GM18517 (cell line): Measurements from ENCODE around the gene SRA1.
A peak's percentile ranks its signal among the peaks of the same experiment; 100 is the strongest.
"Not testable (repeated sequence)": the region's sequence is repeated elsewhere in the genome, so short reads cannot be mapped to it uniquely, and the experiment has no call there.

ENCODE experiments used
- ATAC-seq: cut with Tn5 transposase; IDR thresholded peaks from one replicate; pipeline ENCODE4 v1.9.1; 2021; ENCODE audit warnings: mild to moderate bottlenecking, moderate library complexity; ENCODE audit not compliant: unreplicated experiment

Gene SRA1

DNA sequence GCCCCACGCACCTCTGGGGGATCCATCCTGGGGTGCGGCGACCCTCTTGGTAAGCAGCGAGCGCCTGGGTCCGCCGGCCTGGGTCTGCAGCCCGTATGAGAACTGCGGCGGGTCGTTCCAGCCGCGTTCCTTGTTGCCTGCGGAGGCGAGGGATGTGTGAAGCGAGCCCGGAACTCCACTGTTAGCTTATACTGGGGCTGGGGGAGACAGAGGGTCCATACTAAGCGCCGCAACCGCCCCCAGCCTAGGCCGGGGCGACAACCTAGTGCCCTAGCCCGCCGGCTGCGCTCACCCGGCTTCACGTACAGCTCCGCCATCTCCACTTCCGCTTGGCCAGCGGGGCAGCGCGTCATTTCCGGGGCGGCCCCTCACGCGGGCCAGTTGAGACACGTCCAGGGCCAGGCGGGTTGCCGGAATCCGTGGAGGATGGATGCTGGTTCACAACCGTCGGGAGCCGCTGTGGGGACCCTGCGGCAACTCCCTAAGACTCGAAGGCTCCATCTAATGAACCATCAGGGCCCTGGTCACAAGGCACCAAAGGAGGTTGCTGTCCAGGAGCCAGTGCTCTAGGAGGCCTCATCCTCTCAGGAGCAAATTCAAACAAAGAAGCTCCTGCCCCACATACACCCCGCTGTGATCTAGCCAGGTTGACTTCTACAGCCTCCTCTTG is at the start of gene SRA1:
TSS of gene SRA1 (minus strand) at position 338 of the 670 bp plus-strand sequence. CDS start at position 317, 21 bp downstream.
- peak; percentile 91 for ATAC-seq

DNA sequence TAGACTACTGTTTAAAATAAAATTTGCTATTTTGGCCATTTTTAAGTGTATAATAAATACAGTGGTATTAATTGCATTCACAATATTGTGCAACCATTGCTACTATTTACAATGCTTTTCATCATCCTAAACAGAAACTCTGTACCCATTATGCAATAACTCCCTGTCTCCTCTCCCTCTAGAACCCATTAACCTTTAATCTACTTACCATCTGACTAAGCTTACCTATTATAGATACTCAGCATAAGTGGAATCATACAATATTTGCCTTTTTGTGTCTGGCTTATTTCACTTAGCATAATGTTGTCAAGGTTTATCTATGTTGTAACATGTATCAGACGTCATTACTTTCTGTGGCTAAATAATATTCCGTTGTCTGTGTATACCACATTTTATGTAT is 49.8 kb upstream of the SRA1 start:
- no peak for ATAC-seq

DNA sequence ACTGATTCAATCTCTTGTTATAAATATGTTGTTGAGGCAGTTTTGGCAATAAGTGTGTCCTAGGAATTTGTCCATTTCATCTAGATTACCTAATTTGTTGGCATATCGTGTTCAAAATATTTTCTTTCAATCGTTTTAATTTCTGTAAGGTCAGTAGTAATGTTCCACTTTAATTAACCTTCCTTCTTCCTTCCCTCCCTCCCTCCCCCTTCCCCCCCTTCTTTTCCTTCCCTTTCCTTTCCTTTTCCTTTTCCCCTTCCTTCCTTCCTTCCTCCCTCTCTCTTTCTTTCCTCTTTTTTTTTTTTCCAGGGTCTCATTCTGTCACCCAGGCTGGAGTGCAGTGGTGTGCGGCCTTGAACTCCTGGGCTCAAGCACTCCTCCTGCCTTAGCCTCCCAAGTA is 48.6 kb upstream of the SRA1 start:
- ATAC-seq, result no peak

DNA sequence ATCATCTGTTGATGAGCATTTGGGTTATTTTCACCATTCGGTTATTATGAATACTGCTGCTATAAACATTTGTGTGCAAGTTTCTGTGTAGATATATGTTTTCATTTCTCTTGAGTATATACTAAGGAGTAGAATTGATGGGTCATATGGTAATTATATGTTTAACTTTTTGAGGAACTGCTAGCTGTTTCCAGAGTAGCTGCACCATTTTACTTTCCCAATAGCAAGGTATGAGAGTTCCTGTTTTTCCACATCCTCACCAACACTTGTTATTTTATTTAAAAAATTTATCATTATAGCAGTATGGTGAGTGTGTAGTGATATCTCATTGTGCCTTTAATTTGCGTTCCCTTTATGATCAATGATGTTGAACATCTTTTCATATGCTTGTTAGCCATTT is 46.5 kb upstream of the SRA1 start:
- ATAC-seq, result no peak

DNA sequence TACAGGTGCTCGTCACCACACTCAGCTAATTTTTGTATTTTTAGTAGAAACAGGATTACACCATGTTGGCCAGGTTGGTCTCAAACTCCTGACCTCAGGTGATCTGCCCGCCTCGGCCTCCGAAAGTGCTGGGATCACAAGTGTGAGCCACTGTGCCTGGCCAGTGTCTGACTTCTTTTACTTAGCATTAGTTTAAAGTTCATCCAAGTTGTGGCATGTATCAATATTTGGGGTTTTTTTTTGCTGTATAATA is 46.1 kb upstream of the SRA1 start:
- ATAC-seq, result not testable (repeated sequence)

DNA sequence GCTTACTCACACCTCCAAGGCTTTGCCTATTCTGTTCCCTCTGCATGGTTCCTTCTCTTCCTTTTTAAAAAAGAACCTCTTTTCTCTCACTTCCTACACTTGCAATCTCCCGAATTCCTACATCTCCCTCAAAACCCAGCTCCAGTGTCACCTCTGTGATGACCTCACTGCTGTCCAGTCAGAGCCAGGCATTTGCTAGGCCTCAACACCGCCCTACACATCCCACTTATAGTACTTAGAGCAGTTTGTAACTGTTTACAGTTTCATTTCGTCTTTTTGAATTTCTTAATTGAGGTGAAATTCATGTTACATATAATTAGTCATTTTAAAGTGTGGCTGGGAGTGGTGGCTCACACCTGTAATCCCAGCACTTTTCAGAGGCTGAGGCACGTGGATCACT is 44.9 kb upstream of the SRA1 start:
- no peak for ATAC-seq

DNA sequence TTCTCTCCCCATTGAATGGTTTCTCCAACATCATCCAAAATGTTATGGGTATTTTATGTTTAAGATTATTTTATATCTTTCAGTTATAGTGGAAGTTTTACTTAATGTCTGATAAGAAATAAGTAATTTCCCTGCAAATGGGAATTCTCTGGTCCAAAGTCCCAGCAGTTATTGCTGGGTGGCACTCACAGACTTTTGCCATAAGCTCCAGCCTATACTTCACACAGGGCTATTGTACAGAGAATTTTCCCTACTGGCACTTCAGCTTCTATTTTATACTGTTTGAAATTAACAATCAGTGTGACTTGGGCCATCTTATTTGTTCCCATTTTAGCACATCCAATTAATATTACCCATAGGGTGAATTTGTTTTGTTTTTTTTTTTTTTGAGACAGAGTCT is 42.8 kb upstream of the SRA1 start:
- no peak for ATAC-seq

DNA sequence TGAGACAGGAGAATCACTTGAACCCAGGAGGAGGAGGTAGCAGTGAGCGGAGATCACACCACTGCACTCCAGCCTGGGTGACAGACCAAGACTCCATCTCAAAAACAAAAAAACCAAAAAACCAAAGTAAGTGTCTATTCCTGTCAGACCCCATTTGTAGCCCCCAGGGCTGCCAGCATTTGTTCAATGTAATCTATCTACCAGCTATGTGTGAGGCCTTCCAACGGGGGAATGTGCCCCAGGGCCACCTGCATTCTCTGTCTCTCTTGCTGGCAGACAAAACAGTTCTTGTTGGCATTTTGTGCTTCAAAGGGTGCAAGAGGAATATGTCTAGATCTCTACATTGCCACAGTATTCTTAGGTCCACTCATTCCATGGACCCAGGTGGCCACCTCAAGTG is 41.6 kb upstream of the SRA1 start:
- no peak for ATAC-seq

DNA sequence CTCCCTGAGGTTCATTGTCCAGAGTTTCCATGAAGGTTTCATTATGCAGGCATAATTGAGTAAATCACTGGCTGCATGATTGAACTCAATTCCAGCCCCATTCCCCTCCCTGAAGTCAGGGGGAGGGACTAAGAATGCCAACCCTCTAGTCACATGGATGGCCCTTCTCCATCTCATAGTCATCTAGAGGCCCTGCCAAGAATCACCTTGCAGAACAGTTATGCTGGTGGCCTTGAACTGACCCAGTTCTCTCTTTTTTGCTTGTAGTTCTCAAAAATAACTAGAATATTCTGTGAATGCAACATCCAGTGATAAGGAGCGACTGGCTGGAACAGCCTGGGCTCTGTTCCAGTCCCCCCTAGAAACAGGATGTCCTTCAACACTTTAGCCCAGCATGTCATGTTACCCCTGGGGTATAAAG is 39.1 kb upstream of the SRA1 start:
- no peak for ATAC-seq

DNA sequence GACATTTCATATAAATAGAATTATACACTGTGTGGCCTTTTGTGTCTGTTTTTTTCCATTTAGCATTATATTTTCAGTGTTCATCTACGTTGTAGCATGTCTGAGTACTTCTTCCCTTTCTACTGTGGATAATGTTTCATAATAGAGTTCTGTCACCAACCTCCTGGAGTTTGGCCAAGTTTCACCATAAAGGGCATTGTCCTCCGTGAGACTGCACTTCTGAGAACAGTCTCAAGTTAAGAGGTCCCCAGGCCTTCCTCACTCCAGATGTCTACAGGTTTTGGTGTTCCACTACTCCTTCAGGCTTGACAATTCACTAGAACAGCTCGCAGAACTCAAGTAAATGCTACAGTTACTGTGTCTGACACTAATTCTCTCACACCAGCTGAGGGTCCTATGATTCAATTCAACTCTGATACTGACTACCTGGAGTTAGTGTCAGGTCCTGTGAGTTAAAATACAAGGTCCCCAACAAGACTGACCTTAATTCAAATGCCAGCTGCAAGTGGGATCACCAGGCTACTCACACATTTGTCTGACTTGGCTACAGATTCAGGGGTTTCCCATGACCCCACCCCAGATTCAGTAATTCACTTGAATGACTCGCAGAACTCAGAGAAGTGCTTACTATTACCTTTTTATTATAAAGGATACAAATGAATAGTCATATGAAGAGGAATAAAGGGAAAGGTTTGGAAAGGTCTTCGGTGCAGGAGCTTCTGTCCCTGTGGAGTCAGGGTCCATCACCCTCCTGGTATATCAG is 38.4 kb upstream of the SRA1 start:
- no peak for ATAC-seq

DNA sequence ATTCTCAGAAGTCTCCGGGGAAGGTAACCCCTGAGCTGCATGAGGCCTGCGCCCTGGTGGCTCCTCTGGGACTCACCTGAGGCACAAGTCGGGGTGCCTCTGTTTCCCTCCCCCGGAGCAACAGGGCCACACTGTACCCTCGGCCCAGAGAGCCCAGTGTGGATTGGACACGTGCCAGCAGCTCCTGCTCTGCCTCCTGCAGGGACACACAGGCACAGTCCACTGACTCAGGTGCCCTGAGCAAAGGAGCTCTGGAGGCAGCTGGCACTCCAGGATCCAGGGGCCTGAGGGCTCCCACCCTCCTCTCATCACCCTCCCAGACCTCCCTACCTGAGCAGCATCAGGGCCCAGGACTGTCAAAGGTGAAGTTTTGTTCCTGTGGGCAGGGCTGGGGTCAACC is 36.9 kb upstream of the SRA1 start:
- no peak for ATAC-seq

DNA sequence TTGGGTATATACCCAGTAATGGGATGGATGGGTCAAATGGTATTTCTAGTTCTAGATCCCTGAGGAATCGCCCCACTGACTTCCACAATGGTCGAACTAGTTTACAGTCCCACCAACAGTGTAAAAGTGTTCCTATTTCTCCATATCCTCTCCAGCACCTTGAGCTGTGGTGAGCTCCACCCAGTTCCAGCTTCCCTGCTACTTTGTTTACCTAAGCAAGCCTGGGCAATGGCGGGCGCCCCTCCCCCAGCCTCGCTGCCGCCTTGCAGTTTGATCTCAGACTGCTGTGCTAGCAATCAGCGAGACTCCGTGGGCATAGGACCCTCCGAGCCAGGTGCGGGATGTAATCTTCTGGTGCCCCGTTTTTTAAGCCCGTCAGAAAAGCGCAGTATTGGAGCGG is 35.8 kb upstream of the SRA1 start:
- not testable (repeated sequence) for ATAC-seq

DNA sequence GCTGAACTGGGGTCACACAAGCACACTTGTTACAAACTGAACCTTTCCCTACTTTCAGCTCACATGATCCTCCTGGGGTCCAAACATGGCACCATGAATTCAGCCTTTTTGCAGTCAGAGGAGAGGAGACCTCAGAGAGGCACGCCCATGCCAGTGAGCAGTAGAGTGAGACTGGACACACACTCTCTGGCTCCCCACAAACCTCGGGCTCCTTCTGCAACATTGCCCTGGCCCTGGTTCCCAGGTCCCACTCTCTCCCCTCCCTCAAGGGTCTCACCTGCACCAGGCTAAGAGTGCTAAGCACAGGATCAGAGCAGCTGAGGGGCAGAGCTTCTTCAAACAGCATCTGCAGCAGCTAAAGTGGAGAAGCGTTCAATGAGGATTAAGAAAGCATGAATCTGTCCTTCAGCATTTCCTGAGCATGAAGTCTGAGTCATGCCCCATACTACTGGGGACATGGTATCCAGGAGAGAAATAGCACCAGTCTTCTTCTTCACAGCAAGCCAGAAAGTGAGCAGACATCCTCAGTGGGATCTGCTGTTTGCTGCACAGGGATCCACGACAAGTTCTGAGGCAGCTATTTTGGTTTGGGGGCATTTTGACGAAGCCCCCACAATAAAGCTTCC is 34.6 kb upstream of the SRA1 start:
- ATAC-seq, result no peak

DNA sequence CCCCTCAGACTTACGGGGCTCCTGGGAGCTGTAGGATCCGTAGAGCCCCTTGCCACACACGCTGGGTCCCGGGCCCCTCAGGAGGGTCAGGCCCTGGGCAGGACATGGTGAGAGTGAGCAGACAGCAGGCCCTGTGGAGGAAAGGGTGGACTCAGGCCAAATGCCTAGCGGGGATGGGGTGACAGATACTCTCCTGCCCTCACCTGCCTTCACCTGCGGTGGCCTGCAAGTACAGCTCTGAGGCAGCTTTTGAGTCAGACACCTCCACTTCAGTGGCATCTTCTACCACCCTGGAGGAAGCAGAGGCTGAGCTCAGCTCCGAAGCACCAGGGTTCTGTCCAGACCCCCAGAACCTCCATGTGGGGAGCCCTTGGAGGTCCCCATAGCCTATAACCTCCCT is 33.6 kb upstream of the SRA1 start:
- ATAC-seq, result no peak

DNA sequence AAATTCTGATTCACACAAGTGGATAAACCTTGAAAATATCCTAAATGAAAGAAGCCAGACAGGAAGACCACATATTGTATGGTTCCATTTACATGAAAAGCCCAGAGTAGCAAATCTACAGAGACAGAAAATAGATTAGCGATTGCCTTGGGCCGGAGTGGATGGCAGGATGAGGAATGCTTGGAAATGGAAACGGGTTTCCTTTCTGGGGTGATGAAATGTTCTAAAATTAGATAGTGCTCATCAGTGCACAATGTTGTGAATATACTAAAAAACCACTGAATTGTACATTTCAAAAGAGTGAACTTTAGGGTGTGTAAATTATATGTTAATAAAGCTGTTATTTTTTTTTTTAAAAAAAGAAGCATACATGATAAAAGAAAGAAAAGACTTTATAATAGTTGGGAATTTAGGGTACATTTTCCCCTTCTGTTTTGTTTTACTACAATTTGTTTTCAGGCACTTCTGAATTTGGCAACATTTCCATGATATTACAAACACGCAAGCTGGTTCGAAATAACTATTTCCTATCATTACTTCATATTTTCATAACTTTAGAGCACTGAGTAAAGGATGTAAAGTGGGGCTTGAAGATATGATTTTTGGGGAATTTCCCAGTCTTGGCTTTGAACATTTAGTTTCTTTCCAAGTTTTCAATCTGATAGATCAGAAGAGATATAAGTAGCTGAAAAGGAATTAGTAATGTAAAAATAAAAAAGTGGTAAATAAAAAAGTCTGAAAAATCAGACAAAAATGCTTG is 31.2 kb upstream of the SRA1 start:
- no peak for ATAC-seq

DNA sequence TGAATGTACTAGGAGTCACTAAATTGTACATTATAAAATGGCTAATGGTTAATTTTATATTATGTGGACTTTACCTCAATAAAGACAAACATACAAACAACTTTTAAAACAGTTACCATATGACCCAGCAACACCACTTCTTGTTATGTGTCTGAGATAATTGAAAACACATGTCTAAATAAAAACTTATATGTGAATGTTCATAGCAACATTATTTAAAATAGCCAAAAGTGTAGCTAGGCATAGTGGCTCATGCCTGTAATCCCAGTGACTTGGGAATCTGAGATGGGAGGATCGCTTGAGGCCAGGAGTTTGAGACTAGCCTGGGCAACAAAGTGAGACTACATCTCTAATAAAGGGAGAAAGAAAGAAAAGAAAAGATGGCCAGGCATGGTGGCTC is 30.2 kb upstream of the SRA1 start:
- no peak for ATAC-seq

DNA sequence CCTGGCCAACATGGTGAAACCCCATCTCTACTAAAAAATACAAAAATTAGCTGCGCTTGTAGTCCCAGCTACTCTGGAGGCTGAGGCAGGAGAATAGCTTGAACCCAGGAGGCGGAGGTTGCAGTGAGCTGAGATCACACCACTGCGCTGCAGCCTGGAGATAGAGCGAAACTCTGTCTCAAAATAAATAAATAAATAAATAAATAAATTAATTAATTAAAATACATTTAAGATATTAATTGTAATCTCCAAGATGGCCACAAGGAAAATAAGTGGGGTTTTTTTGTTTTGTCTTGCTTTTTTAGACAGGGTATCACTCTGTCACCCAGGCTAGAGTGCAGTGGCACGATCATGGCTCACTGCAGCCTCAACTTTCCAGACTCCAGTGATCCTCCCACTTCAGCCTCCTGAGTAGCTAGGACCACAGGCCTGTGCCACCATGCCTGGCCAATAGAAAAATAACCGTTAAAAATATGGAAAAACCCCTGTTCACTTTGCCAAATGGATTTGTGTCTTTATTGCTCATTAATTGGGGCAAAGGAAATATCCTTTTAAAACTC is 22.0 kb upstream of the SRA1 start:
- ATAC-seq, result not testable (repeated sequence)

DNA sequence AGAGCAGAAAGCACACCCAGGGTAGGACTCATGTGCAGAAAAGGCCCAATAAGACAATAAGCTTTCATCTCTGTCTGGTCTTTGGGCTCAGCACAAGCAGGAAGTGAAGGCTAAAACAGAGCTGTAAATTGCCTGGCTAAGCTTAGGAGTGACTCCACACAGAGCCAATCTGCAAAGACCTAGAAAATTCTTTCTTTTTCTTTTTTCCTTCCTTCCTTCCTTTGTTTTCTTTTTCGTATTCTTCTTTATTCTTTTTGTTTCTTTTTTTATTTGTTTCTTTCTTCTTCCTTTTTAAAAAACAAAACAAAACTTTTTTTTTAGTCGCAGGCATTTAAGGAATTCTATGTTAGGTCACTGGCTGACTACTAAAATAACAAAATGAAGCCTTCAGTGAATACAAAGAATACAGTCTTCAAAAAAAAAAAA is 19.5 kb upstream of the SRA1 start:
- no peak for ATAC-seq

DNA sequence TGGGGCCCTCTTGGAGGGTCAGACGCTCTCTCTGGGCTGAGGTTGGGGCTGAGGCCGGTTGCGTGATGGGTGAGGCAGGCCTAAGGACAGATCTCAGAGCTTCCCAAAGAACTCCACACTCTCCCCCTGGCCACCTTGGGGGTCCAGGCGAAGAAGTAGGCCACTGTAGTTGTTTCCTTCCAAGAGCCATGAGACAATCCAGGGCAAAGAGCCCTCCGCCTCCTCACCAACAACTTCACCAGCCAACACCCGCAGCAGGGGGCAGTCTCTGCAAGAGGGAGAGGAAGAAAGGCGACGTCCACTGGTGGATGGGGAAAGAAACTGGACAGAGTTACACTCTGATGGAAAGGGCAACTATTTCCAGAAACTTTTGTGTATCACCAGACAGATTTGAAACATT is 18.0 kb upstream of the SRA1 start:
- ATAC-seq, result no peak

DNA sequence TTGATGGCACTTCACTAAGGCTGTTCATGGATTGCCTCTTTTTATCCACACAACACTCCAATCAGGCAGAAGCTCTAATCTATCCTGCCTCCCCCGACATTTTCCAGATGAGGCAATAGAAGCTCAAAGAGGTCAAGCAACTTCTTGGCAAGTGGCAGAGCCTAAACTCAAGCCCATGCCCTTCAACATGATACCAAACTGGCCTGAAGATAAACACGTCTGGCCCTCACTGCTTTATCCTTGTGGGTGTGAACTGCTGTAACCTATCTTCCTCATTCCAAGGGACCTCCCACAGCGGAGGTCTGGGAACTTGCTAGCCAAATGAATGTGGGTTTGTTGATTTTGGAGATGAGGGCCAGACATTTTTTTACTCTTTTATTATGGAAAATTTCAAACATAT is 16.9 kb upstream of the SRA1 start:
- ATAC-seq, result no peak

DNA sequence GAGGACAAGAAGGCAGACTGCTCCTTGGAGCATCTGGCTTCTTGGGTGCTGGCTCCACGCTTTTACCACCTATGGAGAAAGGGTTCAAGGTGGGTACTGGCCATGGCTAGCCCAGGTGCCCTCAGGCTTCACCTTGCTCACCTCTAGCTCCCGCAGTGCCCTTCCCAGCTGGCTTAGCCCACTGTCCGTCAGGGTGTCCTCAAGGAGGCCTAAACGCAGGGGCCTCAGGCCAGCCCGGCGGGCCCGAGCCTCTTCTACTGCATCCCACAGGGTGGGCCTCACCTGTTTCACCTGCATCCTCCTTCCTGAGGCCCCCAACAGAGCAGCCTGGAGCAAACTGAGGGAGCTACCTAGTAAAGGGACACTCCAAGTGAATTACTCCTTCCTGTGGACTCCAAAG is 16.4 kb upstream of the SRA1 start:
- ATAC-seq, result no peak
